HG02973 (cell line): ENCODE results near the gene HADHB.

Experiments used
- ATAC-seq: cut with Tn5 transposase; IDR thresholded peaks from one replicate; pipeline ENCODE4 v1.9.1; 2021; ENCODE audit warnings: moderate library complexity; ENCODE audit not compliant: unreplicated experiment

The HADHB gene

GRCh38 chr2:26244309-26245230, at the start of gene HADHB, which contains the start of gene HADHA:
Gene HADHB, plus strand, starts transcription at chr2:26244939. Its CDS starts 9,316 bp downstream, at chr2:26254255.
Gene HADHA, minus strand, starts transcription at chr2:26244632. Its CDS starts 36 bp downstream, at chr2:26244596.
- peak; percentile 59 for ATAC-seq

GRCh38 chr2:26195040-26195984, 49.4 kb upstream of the HADHB start:
- no peak for ATAC-seq

GRCh38 chr2:26196683-26197418, 47.9 kb upstream of the HADHB start:
- ATAC-seq: no peak

- ATAC-seq: no peak
Measured at GRCh38 chr2:26197516-26197915, 47.2 kb upstream of the HADHB start.

GRCh38 chr2:26202981-26203490, 41.7 kb upstream of the HADHB start:
- no peak for ATAC-seq

GRCh38 chr2:26203906-26204305, 40.8 kb upstream of the HADHB start:
- no peak for ATAC-seq

- ATAC-seq: no peak
Measured at GRCh38 chr2:26212011-26212410, 32.7 kb upstream of the HADHB start.

GRCh38 chr2:26214759-26215158, 30.0 kb upstream of the HADHB start:
- ATAC-seq: no peak

GRCh38 chr2:26215833-26216232, 28.9 kb upstream of the HADHB start:
- ATAC-seq: no peak

GRCh38 chr2:26216587-26216986, 28.2 kb upstream of the HADHB start:
- ATAC-seq: no peak

- ATAC-seq: no peak
Measured at GRCh38 chr2:26217720-26218119, 27.0 kb upstream of the HADHB start.

- no peak for ATAC-seq
Measured at GRCh38 chr2:26223018-26223417, 21.7 kb upstream of the HADHB start.

- no peak for ATAC-seq
Measured at GRCh38 chr2:26224095-26224494, 20.6 kb upstream of the HADHB start.

- no peak for ATAC-seq
Measured at GRCh38 chr2:26229595-26229994, 15.1 kb upstream of the HADHB start.

GRCh38 chr2:26230806-26231205, 13.9 kb upstream of the HADHB start:
- ATAC-seq: no peak

GRCh38 chr2:26235089-26235488, 9.7 kb upstream of the HADHB start:
- ATAC-seq: no peak

- no peak for ATAC-seq
Measured at GRCh38 chr2:26237868-26238267, 6.9 kb upstream of the HADHB start.

GRCh38 chr2:26238311-26238958, 6.3 kb upstream of the HADHB start:
- no peak for ATAC-seq

- no peak for ATAC-seq
Measured at GRCh38 chr2:26241928-26242436, 2.8 kb upstream of the HADHB start.
